Forelimb muscle (tissue), 1 donor: ENCODE measurements around the gene DISP2. TPM values are rescaled to one million over a fixed set of nuclear protein-coding genes. Genes with fewer than 3 reads are reported as not detected.

Source experiments
- DNase-seq: peaks from one replicate; pipeline ENCODE4 v3.0.0-alpha.2; 2013; ENCODE audit warnings: low read depth
- polyA plus RNA-seq: library from polyadenylated mRNA; unstranded; fragments of 120-200 nt; gene quantifications from one replicate; pipeline ENCODE4 v1.2.1, GENCODE V29; 2013; ENCODE audit not compliant: insufficient read length

The DISP2 gene, protein sequence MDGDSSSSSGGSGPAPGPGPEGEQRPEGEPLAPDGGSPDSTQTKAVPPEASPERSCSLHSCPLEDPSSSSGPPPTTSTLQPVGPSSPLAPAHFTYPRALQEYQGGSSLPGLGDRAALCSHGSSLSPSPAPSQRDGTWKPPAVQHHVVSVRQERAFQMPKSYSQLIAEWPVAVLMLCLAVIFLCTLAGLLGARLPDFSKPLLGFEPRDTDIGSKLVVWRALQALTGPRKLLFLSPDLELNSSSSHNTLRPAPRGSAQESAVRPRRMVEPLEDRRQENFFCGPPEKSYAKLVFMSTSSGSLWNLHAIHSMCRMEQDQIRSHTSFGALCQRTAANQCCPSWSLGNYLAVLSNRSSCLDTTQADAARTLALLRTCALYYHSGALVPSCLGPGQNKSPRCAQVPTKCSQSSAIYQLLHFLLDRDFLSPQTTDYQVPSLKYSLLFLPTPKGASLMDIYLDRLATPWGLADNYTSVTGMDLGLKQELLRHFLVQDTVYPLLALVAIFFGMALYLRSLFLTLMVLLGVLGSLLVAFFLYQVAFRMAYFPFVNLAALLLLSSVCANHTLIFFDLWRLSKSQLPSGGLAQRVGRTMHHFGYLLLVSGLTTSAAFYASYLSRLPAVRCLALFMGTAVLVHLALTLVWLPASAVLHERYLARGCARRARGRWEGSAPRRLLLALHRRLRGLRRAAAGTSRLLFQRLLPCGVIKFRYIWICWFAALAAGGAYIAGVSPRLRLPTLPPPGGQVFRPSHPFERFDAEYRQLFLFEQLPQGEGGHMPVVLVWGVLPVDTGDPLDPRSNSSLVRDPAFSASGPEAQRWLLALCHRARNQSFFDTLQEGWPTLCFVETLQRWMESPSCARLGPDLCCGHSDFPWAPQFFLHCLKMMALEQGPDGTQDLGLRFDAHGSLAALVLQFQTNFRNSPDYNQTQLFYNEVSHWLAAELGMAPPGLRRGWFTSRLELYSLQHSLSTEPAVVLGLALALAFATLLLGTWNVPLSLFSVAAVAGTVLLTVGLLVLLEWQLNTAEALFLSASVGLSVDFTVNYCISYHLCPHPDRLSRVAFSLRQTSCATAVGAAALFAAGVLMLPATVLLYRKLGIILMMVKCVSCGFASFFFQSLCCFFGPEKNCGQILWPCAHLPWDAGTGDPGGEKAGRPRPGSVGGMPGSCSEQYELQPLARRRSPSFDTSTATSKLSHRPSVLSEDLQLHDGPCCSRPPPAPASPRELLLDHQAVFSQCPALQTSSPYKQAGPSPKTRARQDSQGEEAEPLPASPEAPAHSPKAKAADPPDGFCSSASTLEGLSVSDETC (N-terminal part only)
- polyA plus RNA-seq, result 1.4 TPM

DNA sequence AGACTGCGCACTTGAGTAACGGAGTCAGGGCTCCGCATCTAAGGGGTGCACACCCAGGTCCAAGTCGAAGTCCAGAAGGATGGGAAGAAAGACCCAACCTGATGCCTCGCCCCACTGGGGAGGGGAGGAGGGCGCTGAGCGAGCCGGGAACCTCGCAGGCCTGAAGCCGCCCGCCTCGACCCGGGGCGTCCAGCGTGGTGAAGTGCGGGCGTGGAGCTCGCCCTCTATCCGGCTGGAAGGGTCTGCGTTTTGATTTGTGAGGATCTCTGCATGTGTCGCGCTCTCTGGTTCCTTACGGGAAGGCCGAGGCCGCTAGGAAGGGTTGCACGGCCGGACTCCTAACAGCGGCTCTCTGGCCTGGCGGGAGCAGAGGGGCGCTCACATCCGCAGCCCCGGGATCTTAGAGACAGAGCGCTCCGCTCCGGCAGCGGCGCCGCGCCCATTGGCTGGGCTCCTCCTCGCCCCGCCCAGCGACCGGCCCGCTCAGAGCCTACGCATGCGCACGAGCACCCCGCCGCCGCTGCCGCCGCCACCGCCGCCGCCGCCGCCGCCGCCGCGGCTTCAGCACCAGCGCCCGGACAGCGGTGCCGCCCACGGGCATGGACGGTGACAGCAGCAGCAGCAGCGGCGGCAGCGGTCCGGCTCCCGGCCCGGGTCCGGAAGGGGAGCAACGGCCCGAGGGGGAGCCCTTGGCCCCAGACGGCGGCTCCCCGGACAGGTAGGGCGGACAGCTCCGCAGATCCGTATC is at the start of gene DISP2:
Gene DISP2, plus strand, starts transcription at position 497 of the 748 bp plus-strand sequence. Its CDS starts 103 bp downstream, at position 600.
- no peak for DNase-seq

DNA sequence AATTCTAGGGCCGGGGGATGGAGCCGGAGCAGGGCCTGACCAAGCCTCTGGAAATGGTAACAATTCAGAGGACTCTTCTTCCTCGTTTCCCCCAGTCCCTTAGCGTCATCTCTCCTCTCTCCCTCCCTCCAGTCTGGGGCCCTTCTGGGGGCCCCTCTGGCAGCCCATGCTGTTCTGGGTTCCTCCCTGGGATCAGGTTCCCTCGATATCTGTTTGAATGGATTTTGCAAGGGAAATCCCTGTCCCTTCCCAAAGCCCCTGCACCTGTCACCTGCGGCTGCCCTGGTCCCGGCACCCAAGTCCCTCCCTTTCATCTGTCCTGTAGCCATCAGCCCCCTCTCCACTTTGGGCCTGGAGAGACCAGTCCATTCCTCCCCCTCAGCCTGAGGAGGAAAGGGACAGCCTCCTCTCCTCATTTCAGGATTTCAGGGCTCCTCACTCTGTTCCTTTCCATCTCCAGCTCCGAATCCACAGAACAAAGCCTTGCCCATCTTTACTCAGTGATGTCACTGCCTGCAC is 48.6 kb upstream of the DISP2 start:
- no peak for DNase-seq

DNA sequence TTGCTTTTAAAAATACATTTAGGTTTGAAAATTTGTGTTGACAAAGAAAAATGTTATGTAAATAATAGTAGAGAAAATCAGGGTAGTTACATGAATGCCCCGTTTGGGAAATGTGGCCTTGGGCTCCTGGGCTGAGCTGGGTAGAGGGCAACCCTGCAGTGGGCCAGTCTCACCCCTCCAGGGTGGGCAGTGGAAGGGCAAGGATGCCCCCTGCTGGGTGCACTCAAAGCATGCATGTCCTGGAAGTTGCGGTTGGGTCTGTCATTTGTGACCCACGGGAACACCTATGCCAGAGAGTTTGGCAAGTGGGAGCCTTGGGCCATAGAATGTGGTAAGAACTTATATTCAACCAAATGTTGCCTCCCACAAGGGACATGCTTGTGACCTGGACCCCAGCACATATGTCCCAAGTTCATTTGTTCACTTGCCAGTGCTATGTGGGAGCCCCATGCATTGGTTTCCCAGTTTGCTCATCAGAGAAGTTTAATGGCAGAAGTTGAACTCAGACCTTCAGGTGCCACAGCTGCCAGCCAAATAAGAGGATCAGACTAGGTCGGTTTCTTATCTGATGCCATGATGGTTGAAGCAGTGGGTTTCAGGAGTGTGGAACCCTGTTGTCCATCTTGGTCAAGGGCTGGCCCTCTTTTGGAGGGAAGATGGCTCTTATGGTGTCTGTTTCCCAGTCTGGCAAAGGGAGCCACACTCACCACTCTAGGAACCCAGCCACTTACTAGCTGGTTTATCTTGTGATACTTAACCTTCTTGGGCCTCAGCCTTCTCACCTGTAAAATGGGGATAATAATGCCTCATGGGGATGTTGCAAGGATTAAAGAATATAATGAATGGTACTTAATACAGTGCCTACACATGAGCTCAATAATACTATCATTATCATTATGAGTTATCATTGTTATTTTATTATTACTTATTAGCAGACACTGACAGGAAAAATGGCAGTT is 47.7 kb upstream of the DISP2 start:
- no peak for DNase-seq

DNA sequence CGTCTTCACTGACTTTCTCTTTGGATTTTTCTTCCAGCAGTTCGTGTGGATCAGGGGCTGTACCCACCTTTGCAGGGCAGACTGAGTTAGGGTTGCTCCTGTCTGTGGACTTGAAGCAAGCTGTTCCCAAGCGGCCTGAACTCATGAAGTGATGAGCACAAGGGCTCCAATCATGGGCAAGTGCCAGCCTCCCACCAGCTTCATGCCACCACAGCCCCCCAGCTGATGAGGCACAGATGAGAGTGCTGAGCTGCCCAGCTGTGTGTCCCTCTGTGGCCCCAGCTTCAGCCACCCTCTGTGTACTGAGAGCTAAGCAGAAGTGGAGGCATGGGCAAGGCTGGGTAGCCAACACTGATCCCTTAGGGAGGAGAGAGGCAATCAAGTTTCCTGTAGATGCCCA is 47.0 kb upstream of the DISP2 start:
- no peak for DNase-seq

DNA sequence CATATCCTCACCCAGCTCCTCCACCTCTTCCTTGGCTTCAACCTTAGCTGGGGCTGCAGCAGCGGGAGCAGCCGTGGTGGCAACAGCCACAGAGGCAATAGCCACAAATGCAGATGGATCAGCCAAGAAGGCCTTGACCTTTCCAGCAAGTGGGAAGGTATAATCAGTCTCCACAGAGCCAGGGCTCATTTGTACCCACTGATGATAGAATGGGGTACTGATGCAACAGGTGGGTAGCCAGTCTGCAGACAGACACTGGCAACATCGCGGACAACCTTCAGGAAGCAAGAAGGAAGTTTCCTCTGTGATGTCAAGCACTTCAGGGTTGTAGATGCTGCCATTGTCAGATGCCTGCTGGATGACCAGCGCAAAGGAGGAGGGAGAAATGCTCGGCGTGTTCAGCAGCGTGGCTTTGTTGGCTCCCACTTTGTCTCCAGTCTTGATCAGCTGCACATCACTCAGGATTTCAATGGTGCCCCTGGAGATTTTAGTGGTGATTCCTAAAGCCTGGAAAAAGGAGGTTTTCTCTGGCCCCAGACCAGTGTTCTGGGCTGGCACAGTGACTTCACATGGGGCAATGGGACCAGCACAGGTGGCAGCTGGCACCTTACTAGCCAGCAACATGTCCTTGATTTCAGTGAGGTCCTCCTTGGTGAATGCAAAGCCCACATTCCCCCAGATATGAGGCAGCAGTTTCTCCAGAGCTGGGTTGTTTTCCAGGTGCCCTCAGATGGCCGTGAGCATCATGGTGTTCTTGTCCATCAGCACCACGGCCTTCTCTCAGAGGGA is 45.5 kb upstream of the DISP2 start:
- DNase-seq, result no peak

DNA sequence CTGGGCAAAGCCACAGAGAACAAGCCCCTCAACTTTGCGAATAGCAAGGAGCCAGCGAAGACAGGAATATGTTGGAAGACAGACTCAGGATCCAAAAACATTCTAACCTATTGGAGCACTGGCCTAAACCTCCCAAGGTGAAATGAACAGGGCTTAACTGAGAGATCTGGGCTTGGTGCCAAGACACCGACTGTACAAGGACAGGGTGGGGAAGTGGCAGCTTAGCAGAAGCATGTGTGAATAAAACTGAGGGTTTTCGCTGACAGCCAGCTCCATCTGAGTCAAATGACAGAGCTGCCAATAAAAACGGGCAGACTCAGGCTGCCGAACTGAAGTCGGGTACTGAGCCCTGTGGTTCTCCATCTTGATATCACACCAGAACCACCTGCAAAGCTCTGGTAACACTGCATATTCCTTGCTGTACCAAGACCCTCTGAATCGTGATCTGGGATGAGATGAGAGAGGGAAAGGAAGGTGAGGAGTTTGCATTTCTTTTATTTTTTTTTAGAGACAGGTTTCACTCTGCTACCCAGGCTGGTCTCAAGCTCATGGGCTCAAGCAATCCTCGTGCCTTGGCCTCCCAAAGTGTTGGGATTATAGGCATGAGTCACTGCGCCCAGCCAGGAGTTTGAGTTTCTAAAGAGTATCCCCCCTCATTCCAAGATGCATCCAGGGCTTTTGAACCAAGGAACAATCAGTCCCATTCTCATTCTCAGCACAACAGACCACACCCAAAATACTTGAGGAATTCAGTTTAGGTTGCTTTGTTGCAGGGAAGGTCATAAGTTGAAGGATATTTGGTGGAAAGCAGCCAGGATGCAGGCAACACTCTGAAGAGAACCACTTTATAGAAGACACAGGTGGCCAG is 44.3 kb upstream of the DISP2 start:
- DNase-seq, result no peak

DNA sequence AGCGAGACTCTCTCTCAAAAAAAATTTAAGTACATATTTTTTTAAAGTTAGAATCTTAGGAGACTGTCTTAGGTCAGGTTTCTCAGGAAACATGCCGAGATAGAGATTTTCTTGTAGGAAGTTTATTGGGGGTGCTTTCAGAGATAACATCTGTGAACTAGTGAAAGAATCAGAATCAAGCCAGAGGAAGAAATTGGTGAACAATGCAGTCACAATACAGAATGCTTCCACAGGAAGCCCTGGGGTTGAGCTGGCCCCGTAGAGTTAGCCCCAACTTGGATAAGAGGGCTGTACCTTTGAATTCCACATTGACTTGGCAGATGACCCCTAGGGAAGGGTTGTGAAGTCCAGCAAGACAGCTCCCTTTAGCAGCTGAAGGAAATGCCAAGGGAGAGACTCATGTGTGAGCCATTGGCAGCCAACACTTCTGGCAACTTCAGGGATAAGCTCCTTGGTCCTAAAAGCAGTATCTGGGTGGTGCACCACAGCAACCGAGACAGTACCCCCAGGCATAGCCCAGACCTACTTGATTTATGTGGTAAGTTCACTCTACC is 43.2 kb upstream of the DISP2 start:
- no peak for DNase-seq

DNA sequence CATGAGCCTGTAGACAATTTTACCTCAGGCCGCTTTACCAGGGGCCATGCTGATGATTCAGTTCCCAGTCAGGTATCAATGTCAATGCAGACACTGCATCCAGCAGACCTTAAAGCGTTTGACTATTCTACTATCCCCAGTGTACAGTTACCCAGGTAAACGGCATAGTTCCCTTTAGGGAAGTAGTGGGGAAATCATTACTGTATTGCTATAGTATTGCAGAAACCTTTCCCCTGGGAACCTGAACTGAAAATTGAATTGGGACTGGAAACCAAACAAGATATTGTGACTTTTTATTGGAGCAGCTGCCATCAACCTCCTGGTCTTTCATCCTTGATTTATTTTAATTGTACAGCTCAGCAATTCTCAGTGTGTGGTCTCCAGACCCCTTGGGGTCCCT is 41.1 kb upstream of the DISP2 start:
- DNase-seq, result no peak

DNA sequence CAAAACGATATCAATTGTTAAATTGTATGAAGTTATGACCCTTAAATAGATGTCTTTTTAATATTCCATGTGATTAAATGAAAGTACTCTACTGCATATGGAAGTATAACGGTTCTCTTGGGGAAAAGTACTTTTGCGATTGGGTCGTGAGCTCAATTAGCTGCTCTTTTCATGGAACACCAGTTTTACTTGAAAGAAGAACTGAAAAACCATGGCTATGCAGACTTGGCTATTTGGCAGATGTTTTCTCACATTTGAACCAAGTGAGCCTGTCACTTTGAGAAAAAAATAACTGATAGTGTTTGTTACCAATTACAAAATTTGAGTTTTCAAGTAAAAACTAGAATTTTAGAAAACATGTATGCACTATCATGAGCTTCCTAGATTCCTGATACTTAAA is 40.4 kb upstream of the DISP2 start:
- DNase-seq, result no peak

DNA sequence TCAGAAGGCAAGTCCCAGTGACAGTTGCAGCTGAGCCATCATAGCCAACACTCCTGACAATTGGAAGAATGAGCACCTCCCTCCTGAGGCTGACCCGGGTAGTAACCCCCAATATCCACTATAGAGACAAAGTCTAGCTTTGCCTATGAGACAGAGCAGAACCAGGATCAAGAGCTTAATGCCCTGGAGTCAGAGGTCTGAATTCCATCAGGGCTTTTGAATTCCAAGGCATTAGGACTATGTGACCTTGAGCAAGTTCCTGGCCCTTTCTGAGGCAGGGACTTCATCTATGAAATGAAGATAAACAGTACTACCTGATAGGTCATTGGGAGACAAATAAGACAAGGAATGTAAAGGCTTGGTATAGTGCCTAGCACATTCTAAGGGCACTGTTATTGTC is 37.6 kb upstream of the DISP2 start:
- no peak for DNase-seq

DNA sequence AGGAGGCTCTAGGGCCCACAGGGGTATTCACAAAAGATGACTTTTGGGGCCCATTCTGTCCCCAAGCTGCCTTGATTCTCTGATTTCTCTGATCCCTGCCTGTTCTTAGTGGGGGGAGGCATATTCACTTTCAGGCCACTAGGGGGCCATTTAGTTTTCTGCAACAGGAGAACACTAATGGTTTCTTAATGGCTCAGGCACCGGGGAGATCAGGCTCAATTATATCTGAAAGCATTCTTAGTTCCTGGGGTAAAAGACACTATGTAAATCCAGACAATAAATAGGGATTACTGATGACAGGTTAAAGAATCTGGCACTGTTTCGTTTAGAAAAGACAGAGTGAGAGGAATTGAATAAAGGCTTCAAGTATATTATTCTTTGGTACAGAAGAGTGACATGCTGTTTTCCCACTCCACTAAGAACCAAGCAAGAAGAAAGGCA is 37.1 kb upstream of the DISP2 start:
- no peak for DNase-seq

DNA sequence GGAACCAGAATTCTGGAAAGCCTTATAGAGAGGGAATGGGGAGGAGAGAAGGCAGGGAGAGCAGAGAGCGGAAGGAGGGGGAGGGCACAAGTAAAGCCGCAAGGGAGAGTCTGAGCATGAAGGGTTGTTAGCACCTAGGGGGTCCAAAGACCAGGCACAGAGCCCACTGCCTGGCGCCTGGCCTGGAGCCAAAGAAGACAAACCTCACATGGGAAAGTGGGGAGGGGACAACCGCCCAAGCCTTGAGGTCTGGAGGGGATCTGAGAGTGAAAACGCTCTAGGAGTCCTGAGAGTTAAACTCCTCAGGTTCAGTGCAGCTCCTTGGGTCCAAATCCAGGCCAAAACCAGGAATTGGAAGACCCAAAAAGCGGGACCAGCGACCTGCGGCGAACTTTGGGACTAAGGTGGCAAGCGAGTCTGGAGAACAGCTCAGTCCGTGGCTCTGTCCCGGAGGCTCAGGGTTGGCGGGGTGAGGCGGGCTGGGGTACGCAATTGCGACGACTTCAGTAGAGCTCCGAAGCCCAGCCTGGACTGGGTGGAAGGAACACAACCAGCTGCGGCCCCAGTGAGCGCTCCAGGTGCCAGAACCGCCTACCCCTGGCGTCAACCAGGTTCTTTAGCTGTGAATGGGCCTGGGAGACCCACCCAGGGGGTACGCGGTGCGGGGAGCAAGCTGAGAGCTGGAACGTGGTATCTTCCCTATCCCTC is 35.3 kb upstream of the DISP2 start:
- no peak for DNase-seq

DNA sequence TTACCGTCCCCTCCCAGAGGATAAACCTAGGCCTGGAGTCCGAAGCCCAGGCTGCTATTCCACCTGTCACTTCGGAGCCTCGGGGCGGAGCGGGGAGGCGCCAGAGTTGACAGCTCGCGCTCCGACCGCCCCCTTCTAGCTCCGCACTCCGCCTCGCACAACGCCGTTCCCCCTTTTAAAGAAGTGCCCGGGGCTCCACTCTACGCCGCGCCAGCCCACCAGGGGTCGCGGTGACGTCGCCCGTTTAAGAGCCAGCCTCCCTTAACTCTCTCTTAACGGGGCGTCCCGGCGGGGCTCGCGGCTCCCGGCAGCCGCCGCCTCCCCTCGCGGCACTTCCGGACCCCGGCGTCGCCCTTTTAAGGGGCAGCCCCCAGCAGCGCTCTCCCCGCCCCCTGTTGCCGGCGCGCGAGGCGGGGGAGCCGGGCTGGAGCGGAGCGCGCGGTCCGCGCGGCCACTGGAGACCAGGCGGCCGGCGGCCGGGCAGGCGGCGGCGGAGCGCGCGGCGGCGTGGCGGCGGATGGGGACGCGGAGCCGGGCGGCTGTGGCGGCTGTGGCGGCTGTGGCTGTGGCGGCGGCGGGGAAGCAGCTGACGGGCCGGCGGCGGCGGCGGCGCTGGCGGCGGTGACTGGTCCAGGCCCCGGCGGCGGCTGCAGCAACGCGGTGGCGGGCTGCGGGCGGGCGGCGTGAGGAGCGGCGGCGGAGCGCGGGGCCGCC is 34.6 kb upstream of the DISP2 start, which contains the start of gene INAFM2:
Gene INAFM2, plus strand, starts transcription at position 454 of the 714 bp plus-strand sequence. CDS start 364 bp downstream, outside the sequence.
- peak; percentile 58 for DNase-seq

DNA sequence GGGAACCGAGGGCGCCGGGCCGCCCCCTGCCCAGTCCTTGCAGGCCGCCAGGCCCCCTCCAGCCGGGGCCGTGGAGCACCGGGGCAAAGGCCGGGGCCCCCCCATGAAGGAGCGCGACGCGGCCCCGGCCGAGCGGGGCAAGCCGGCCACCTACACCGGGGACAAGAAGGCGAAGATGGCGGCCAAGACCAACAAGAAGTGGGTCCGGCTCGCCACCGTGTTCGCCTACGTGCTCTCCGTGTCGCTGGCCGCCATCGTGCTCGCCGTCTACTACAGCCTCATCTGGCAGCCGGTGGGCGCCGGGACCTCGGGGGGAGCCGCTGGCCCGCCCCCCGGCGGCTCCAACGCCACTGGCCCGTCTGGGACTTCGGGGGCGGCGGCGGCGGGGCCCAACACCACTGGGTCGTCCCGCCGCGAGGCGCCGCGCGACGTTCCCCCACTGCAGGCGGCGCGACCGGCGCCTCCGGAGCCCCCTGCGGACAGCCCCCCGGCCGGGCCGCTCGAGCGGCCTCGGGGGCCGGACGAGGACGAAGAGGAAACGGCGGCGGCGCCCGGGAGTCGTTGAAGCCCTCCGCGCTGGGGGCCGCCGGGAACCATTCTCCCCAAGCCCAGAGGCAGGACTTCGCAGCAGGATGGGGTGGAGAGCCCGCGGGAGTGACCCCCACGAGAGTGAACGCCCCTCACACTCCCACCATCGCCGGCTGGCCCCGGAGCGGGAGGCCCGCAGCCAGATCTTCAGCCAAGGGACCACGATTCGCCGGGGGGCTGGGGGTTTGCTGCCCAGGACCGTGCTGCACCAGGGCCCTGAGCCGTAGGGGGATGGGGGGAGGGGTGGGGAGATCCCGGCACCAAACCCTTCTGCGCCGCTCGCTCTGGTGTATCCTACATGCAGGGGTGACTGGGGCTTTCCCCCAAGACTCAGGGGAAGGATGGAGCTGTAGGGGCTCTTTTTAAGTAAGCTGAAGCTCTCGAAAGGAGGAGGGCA is 33.8 kb upstream of the DISP2 start:
- DNase-seq, result no peak

DNA sequence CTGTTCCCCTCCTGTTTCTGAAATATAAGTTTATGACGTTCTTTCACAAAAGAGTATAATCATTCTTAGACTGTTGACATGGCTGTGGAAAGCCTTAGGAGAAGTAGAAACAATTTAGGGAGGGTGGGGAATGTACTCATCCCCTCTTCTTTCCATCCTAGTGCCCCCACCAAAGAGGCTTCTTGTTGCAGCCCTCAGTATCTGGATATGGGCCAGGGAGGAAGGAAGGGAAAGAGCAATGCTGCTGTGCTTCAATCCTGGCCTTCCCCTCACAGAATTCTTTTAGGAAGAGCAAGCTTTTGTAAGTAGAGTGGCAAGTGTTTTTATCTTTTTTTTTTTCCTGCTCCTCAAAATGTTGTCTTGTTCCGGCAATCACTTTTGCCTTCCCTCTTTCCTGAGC is 32.8 kb upstream of the DISP2 start:
- DNase-seq, result no peak
